NB4 (cell line): Measurements from ENCODE around the gene EGFLAM.

Source experiments
- POLR2A ChIP-seq: IDR thresholded peaks from 2 replicates; pipeline ENCODE4 v1.6.1; 2011; ENCODE audit warnings: mild to moderate bottlenecking; ENCODE audit not compliant: insufficient read length; ENCODE audit errors: extremely low read depth
- TF ChIP-seq, protein P1 (sequence below): IDR thresholded peaks from one replicate; pipeline ENCODE4 v1.5.1; 2012; ENCODE audit warnings: low read depth, low read length
- TF ChIP-seq, protein P2 (sequence below): IDR thresholded peaks from 2 replicates; pipeline ENCODE4 v1.6.1; 2011; ENCODE audit warnings: low read depth, low read length

DNA sequence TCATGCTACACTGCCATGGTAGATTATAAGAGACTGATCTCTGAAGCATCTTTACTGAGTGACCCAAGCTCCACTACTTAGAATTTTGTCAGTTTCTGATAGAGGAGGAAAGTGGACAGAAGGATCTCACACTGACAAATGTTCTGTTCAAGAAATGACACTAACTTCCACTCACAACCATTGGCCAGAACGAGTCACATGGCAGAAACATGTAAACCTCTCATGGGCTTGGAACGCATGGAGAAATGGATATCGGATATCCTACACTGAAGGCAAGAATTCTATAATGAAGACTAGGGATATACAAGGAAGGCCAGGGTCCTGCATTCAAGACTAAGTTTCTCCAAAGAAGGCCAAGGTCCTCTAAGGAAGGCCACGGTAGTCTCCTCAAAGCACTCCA is 31.1 kb downstream of the EGFLAM start:
- TF ChIP-seq, protein P1, sequence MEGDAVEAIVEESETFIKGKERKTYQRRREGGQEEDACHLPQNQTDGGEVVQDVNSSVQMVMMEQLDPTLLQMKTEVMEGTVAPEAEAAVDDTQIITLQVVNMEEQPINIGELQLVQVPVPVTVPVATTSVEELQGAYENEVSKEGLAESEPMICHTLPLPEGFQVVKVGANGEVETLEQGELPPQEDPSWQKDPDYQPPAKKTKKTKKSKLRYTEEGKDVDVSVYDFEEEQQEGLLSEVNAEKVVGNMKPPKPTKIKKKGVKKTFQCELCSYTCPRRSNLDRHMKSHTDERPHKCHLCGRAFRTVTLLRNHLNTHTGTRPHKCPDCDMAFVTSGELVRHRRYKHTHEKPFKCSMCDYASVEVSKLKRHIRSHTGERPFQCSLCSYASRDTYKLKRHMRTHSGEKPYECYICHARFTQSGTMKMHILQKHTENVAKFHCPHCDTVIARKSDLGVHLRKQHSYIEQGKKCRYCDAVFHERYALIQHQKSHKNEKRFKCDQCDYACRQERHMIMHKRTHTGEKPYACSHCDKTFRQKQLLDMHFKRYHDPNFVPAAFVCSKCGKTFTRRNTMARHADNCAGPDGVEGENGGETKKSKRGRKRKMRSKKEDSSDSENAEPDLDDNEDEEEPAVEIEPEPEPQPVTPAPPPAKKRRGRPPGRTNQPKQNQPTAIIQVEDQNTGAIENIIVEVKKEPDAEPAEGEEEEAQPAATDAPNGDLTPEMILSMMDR, result no peak
- no peak for TF ChIP-seq POLR2A
- TF ChIP-seq, protein P2, sequence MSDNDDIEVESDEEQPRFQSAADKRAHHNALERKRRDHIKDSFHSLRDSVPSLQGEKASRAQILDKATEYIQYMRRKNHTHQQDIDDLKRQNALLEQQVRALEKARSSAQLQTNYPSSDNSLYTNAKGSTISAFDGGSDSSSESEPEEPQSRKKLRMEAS, result no peak
